Astrocyte of the spinal cord (primary cell): ENCODE data around the gene CLNK.

Source experiments
- DNase-seq: peaks from one replicate; pipeline ENCODE4 v3.0.0; 2011; ENCODE audit warnings: low read depth, low spot score
- H3K4me3 ChIP-seq: 2 replicates; pipeline ENCODE4 v1.5.1; 2011; ENCODE audit warnings: low read depth, mild to moderate bottlenecking, low read length, moderate library complexity
- in situ Hi-C: cut with HindIII; loops from 2 replicates; pipeline ENCODE4 v1.10.0; 2017; ENCODE audit warnings: low sequenced_read_pairs
- TF ChIP-seq, protein P1 (sequence below): IDR thresholded peaks from 2 replicates; pipeline ENCODE4 v1.5.1; 2012; ENCODE audit warnings: low read depth, mild to moderate bottlenecking, low read length, inconsistent platforms

CLNK gene

DNA sequence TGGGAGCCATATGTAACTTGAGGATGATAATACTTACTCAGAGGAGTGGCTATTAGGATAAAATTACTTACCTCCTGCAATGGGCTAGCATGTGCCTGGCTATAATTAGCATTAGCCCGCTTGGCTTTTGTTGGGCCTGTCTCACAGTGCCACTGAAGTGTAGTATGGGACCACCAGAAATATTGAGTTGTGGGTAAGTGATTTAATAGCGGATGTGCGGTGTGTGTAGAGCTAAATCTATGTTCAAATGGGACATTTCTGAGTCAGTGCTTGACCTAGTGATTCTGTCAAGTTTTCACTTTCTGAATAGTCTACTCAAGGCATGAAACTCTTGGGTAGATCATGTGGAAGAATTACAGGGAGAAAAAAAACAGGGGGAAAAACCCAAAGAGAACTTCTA is 3.5 kb upstream of the CLNK start:
- in situ Hi-C loops: no loop called here
- DNase-seq: no peak
- TF ChIP-seq, protein P1, sequence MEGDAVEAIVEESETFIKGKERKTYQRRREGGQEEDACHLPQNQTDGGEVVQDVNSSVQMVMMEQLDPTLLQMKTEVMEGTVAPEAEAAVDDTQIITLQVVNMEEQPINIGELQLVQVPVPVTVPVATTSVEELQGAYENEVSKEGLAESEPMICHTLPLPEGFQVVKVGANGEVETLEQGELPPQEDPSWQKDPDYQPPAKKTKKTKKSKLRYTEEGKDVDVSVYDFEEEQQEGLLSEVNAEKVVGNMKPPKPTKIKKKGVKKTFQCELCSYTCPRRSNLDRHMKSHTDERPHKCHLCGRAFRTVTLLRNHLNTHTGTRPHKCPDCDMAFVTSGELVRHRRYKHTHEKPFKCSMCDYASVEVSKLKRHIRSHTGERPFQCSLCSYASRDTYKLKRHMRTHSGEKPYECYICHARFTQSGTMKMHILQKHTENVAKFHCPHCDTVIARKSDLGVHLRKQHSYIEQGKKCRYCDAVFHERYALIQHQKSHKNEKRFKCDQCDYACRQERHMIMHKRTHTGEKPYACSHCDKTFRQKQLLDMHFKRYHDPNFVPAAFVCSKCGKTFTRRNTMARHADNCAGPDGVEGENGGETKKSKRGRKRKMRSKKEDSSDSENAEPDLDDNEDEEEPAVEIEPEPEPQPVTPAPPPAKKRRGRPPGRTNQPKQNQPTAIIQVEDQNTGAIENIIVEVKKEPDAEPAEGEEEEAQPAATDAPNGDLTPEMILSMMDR: no peak
- no peak overlapping the region for H3K4me3 ChIP-seq

DNA sequence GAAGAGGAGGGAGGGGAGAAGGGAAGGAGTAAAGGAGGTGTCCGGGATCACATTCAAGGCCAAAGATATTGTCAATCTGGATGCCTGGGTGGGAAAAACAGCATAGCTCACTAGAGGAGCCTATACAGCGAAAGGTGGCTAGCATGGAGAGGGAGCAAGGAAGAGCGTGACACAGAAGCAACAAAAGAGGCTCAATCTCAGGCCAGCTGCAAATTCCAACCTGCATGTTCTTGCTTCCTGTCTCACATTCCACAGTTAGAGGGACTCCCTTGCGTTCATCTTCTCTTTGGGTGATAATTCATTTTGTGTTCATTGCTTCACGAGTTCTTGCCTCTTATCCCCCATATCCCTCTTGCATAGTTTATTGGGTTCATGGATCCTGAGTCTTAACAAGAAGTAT is 3.0 kb upstream of the CLNK start:
- TF ChIP-seq, protein P1: no peak
- in situ Hi-C loops: no loop called here
- DNase-seq: no peak
- H3K4me3 ChIP-seq: no peak overlapping the region

DNA sequence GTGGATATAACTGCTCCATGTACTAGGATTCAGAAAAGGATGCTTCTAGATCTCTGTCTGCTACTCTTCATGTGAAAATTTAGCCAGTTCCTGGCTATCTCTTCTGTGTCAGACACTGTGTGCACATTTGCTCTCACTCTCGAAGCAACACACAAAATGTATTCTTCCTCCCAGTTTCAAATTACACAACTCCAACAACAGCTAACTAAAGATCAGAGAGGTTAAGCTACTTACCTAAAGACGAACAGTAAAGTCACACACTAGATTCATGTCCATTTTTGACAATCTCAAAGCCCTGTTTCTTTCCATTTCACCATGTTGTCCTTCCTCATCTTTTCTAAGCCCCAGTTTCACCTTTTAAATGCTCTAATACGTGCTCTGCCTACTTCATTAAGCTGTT is 2.2 kb downstream of the CLNK start:
- no peak overlapping the region for H3K4me3 ChIP-seq
- DNase-seq: no peak
- in situ Hi-C loops: no loop called here
- TF ChIP-seq, protein P1: no peak

DNA sequence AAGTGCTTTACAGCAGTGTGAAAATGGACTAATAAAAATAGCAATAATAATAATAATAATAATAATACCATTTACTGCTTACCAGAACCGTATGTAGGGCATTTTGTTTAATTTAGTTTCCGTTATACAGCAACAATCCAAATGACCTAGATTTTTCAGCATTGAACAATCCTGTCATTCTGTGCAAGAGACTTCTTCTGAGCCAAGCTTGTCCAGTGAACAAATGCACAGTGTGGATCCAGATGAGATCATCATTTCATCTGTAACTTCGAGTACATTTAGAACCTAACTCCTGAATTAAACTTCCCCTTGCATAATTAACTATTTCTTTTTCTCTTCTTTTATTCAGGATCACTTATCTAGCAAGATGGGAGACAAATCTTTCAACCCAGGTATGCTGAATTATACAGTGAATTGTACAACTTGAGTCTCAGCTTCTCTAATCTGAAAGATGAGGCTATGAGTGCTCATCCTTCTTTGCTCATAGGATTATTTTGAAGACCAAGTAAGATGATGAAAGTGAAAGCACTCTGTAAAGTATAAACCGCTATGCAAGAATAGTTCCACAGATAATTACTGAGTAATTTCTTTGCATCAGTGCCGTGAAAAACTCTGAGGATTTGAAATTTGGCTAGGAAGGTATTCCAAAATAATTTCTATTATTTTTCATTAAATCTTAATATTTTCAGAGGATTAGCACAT is 6.6 kb downstream of the CLNK start:
- in situ Hi-C loops: no loop called here
- TF ChIP-seq, protein P1: no peak
- no peak overlapping the region for H3K4me3 ChIP-seq
- no peak for DNase-seq

DNA sequence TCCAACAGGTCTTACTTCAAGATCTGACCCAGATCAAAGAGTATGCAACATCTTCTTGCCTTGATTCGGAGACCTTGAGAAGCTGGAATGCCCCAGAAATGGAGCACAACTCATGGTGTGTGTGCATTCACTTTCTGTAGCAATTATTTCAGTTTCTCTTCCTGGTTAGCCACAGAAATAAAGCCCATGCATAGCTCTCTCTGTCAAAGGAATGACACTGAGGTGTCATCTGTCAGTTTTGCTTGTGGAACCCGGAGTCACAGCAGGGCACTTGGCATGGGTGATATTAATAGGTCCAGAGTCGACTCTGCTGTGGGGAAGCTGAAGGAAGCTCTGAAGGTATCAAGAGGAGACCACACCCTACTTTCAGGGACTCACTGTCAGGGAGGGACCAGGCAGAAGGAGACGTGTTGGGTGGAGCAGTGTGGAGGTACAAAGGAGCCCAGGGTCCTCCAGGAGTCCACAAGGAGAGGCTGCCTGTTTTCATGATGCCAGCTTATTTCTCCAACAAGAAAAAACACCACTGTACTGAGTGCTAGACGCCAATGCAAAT is 10.7 kb downstream of the CLNK start:
- TF ChIP-seq, protein P1: no peak
- DNase-seq: no peak
- no peak overlapping the region for H3K4me3 ChIP-seq
- in situ Hi-C loops: no loop called here

DNA sequence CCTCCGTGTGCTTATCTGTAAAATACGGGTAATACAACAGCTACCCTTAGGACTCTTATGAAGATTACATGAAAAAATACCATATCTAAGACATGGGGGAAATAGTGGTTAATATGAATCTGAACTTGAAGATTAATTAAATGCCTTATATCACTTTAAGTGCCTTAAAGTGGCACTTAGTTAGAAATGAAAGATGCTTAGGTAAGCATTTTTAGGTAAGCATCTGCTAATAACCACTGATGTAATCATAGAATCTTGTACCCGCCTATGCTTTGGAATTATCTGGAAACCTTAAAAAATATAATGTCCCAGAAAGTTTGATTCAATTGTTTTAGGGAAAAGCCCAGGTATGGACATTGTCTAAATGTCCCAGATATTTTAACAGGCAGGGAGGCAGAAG is 12.2 kb downstream of the CLNK start:
- TF ChIP-seq, protein P1: no peak
- in situ Hi-C loops: no loop called here
- no peak overlapping the region for H3K4me3 ChIP-seq
- DNase-seq: no peak
